AG04450 (cell line): Measurements from ENCODE around the gene TSHB. TPM values are rescaled to one million over a fixed set of nuclear protein-coding genes. Genes with fewer than 3 reads are reported as not detected.

Source experiments
- CTCF ChIA-PET: fragments of 300-600, 350-600 bp; formaldehyde crosslinking; extraction: SDS; loops from one replicate; lab custom pipeline; 2022; ENCODE audit warnings: antibody characterized with exemption, inconsistent platforms; lab: Charles Lee
- POLR2A ChIA-PET: fragments of 350-600 bp; formaldehyde crosslinking; extraction: SDS; loops from one replicate; lab custom pipeline; 2021; ENCODE audit warnings: antibody characterized with exemption, inconsistent platforms; lab: Yijun Ruan, JAX
- DNase-seq: peaks from one replicate; pipeline ENCODE4 v3.0.0-alpha.2; 2011; ENCODE audit warnings: low read depth, low spot score
- H3K27ac ChIP-seq: one replicate; pipeline ENCODE4 v1.5.1; 2012; ENCODE audit warnings: low read depth, low read length, control low read depth
- H3K27me3 ChIP-seq: one replicate; pipeline ENCODE4 v1.6.0; 2012; ENCODE audit warnings: low read length; ENCODE audit not compliant: control insufficient read depth, insufficient read depth
- H3K4me3 ChIP-seq: 2 replicates; pipeline ENCODE4 v1.5.1; 2011; ENCODE audit warnings: mild to moderate bottlenecking, low read depth, low read length, control low read depth
- H3K9me3 ChIP-seq: 2 replicates; pipeline ENCODE4 v1.5.1; 2012; ENCODE audit warnings: low read length; ENCODE audit not compliant: control insufficient read depth, insufficient read depth
- CTCF ChIP-seq: IDR thresholded peaks from 2 replicates; pipeline ENCODE4 v1.5.1; 2011; ENCODE audit warnings: low read depth, low read length, control low read depth, inconsistent platforms
- polyA plus RNA-seq: library from polyadenylated mRNA; depleted of rRNA; stranded (reverse); fragments of >200 nt; gene quantifications from 2 replicates; pipeline ENCODE4 v1.2.3, GENCODE V29; 2011

Gene TSHB
- polyA plus RNA-seq, 1 experiment = not detected

DNA sequence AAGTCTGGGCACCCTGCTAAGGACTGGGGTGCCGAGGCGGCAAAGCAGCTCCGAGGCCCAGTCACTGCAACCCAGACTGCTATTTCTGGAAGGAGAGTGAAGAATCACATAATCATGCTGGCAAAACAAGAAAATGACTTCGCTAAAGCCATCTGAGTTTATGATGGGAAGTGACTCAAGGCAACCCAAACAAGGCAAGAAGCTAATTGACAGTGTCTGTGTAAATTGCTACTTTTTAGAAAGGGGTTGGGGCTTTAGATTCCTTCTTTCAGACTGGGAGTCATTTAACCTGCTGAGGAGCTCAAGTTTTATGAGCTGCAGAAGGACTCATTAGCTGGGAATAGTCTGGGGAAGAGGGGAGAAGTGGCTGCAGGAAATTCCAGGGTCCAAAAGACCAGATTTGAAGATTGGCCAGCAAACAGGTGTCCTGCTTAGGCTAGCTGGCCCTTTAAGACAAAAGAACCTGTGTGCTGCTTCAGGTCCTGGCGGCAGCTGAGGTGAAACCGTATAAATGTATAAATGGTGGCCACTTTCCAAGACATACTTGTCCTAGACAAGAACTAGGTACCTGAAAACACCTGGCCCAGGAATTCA lies 28.1 kb downstream of the TSHB start:
- no peak for DNase-seq
- Histone ChIP-seq H3K27ac (no peak overlapping the region), H3K4me3 (no peak overlapping the region), H3K9me3 (no peaks in the 10 kb centered on the region; the same call in 1 of the 2 replicates), H3K27me3 (no peaks in the 10 kb centered on the region)
- no peak for TF ChIP-seq CTCF
- POLR2A ChIA-PET = no interaction called here
- CTCF ChIA-PET = interaction anchor here (1.2 to 2.4 kb wide), 3 partner anchors 11 to 538 kb away, joined by 3 to 7 read pairs (median 4); no protein-coding TSS in a partner anchor

DNA sequence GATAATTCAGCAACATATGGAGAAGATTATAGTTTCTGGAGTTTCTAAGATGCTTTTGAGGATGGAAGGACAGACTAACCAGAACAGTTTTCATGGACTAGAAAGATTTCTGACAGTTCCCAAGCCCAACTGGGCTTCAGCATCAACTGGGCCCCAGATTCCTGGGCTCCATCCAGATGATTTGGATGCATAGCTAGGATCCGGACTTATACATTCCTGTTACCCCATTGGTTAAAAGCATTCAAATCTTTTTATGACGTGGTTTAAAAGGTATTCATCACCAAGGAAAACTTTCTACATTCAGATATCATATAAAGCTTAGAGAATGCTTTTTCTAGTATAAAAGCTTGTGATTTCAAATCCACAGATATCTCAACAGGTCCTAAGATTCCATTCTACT lies 29.7 kb downstream of the TSHB start:
- no peak overlapping the region for H3K4me3 ChIP-seq
- H3K9me3 ChIP-seq = no peaks in the 10 kb centered on the region; the same call in 1 of the 2 replicates
- TF ChIP-seq CTCF = no peak
- H3K27ac ChIP-seq = no peak overlapping the region
- POLR2A ChIA-PET = no interaction called here
- no peak for DNase-seq
- no peaks in the 10 kb centered on the region for H3K27me3 ChIP-seq
- CTCF ChIA-PET = no interaction called here

GRCh38 chr1:115060501-115060900 lies 30.9 kb downstream of the TSHB start:
- Histone ChIP-seq H3K9me3 (no peaks in the 10 kb centered on the region; the same call in 1 of the 2 replicates), H3K27me3 (no peaks in the 10 kb centered on the region), H3K4me3 (no peak overlapping the region), H3K27ac (no peak overlapping the region)
- no peak for DNase-seq
- no peak for TF ChIP-seq CTCF
- ChIA-PET CTCF (no interaction called here), POLR2A (no interaction called here)

- DNase-seq = no peak
- no peaks in the 10 kb centered on the region for H3K27me3 ChIP-seq
- no peak overlapping the region for H3K27ac ChIP-seq
- ChIA-PET POLR2A (no interaction called here), CTCF (interaction anchor here (1.2 to 1.6 kb wide), 2 partner anchors 10 to 11 kb away, joined by 3 to 6 read pairs; no protein-coding TSS in a partner anchor)
- no peaks in the 10 kb centered on the region; the same call in 1 of the 2 replicates for H3K9me3 ChIP-seq
- H3K4me3 ChIP-seq = no peak overlapping the region
- TF ChIP-seq CTCF = no peak
These were observed 32.9 kb downstream of the TSHB start for GRCh38 chr1:115062542-115063004.

- no peak overlapping the region for H3K27ac ChIP-seq
- no peaks in the 10 kb centered on the region for H3K27me3 ChIP-seq
- ChIA-PET POLR2A (no interaction called here), CTCF (interaction anchor here (1.0 to 4.8 kb wide), 2 partner anchors 8 to 11 kb away, joined by 3 to 32 read pairs; no protein-coding TSS in a partner anchor)
- TF ChIP-seq CTCF = no peak
- DNase-seq = no peak
- no peaks in the 10 kb centered on the region; the same call in 1 of the 2 replicates for H3K9me3 ChIP-seq
- no peak overlapping the region for H3K4me3 ChIP-seq
These were observed 33.7 kb downstream of the TSHB start for GRCh38 chr1:115063228-115063901.
